ENCODE data around the gene MPLKIP.
"Not testable (repeated sequence)": the region's sequence is repeated elsewhere in the genome, so short reads cannot be mapped to it uniquely, and the experiment has no call there.

The MPLKIP gene

GRCh38 chr7:40167291-40167690 is 32.9 kb upstream of the MPLKIP start:
- POLR2A ChIA-PET = no interaction called here
- no peak overlapping the region for H3K4me3 ChIP-seq (ENCODE audit: control insufficient read depth in 1 of 7, extremely low read depth in 1 of 7, insufficient read depth in 4 of 7, low read depth in 2 of 7, low read length in 6 of 7)
- H3K4me1 ChIP-seq (ENCODE audit: control extremely low read depth in 1 of 4, control insufficient read depth in 4 of 4, insufficient read depth in 4 of 4, low read length in 3 of 4) = no peaks in the 10 kb centered on the region
- CTCF ChIA-PET = no interaction called here
- WGBS (ENCODE audit: insufficient coverage) = 100% methylated on average over 3 of the region's 3 CpGs
- H3K27me3 ChIP-seq (replicated peaks in 2 of 5; ENCODE audit: control insufficient read depth in 4 of 5, insufficient read depth in 5 of 5, low read length in 4 of 5) = no peaks in the 10 kb centered on the region
- no peaks in the 10 kb centered on the region for H3K9me3 ChIP-seq (ENCODE audit: control extremely low read depth in 1 of 5, control insufficient read depth in 4 of 5, insufficient read depth in 2 of 5, low read depth in 1 of 5, low read length in 4 of 5)
- H3K36me3 ChIP-seq (ENCODE audit: control insufficient read depth in 4 of 4, insufficient read depth in 4 of 4, low read length in 3 of 4) = no peaks in the 10 kb centered on the region
- no peak overlapping the region for H3K27ac ChIP-seq (ENCODE audit: insufficient read depth in 1 of 2, low read depth in 1 of 2, low read length in 2 of 2, poor library complexity in 1 of 2, severe bottlenecking in 2 of 2)
- no peak for DNase-seq

GRCh38 chr7:40165216-40165615 is 30.8 kb upstream of the MPLKIP start:
- ChIA-PET POLR2A (no interaction called here), CTCF (no interaction called here)
- Histone ChIP-seq H3K27me3 (replicated peaks in 2 of 5; ENCODE audit: control insufficient read depth in 4 of 5, insufficient read depth in 5 of 5, low read length in 4 of 5) (no peaks in the 10 kb centered on the region), H3K27ac (ENCODE audit: insufficient read depth in 1 of 2, low read depth in 1 of 2, low read length in 2 of 2, poor library complexity in 1 of 2, severe bottlenecking in 2 of 2) (no peak overlapping the region), H3K4me1 (ENCODE audit: control extremely low read depth in 1 of 4, control insufficient read depth in 4 of 4, insufficient read depth in 4 of 4, low read length in 3 of 4) (no peaks in the 10 kb centered on the region), H3K36me3 (ENCODE audit: control insufficient read depth in 4 of 4, insufficient read depth in 4 of 4, low read length in 3 of 4) (no peaks in the 10 kb centered on the region), H3K9me3 (ENCODE audit: control extremely low read depth in 1 of 5, control insufficient read depth in 4 of 5, insufficient read depth in 2 of 5, low read depth in 1 of 5, low read length in 4 of 5) (no peaks in the 10 kb centered on the region), H3K4me3 (ENCODE audit: control insufficient read depth in 1 of 7, extremely low read depth in 1 of 7, insufficient read depth in 4 of 7, low read depth in 2 of 7, low read length in 6 of 7) (no peak overlapping the region)
- 90% methylated on average over 1 of the region's 1 CpG for WGBS (ENCODE audit: insufficient coverage)
- no peak for DNase-seq

- no peaks in the 10 kb centered on the region for H3K9me3 ChIP-seq (ENCODE audit: control extremely low read depth in 1 of 5, control insufficient read depth in 4 of 5, insufficient read depth in 2 of 5, low read depth in 1 of 5, low read length in 4 of 5)
- H3K4me1 ChIP-seq (ENCODE audit: control extremely low read depth in 1 of 4, control insufficient read depth in 4 of 4, insufficient read depth in 4 of 4, low read length in 3 of 4) = no peaks in the 10 kb centered on the region
- no peak overlapping the region for H3K4me3 ChIP-seq (ENCODE audit: control insufficient read depth in 1 of 7, extremely low read depth in 1 of 7, insufficient read depth in 4 of 7, low read depth in 2 of 7, low read length in 6 of 7)
- CTCF ChIA-PET = interaction anchor here (1.2 kb wide), 1 partner anchor 10 kb away, joined by 3 read pairs; no protein-coding TSS in a partner anchor
- WGBS (ENCODE audit: insufficient coverage) = no CpG with 5 or more reads among the region's 2 CpGs
- no peak overlapping the region for H3K27ac ChIP-seq (ENCODE audit: insufficient read depth in 1 of 2, low read depth in 1 of 2, low read length in 2 of 2, poor library complexity in 1 of 2, severe bottlenecking in 2 of 2)
- H3K36me3 ChIP-seq (ENCODE audit: control insufficient read depth in 4 of 4, insufficient read depth in 4 of 4, low read length in 3 of 4) = no peaks in the 10 kb centered on the region
- DNase-seq = no peak
- POLR2A ChIA-PET = no interaction called here
- H3K27me3 ChIP-seq (replicated peaks in 2 of 5; ENCODE audit: control insufficient read depth in 4 of 5, insufficient read depth in 5 of 5, low read length in 4 of 5) = no peaks in the 10 kb centered on the region
These were observed 28.1 kb upstream of the MPLKIP start for GRCh38 chr7:40162516-40162915.

- DNase-seq = no peak
- H3K27ac ChIP-seq (ENCODE audit: insufficient read depth in 1 of 2, low read depth in 1 of 2, low read length in 2 of 2, poor library complexity in 1 of 2, severe bottlenecking in 2 of 2) = no peak overlapping the region
- H3K36me3 ChIP-seq (ENCODE audit: control insufficient read depth in 4 of 4, insufficient read depth in 4 of 4, low read length in 3 of 4) = no peaks in the 10 kb centered on the region
- ChIA-PET POLR2A (interaction anchor here (0.6 kb wide), 1 partner anchor 20 kb away, joined by 3 read pairs; no protein-coding TSS in a partner anchor), CTCF (no interaction called here)
- no peaks in the 10 kb centered on the region for H3K27me3 ChIP-seq (replicated peaks in 2 of 5; ENCODE audit: control insufficient read depth in 4 of 5, insufficient read depth in 5 of 5, low read length in 4 of 5)
- WGBS (ENCODE audit: insufficient coverage) = 94% methylated on average over 3 of the region's 4 CpGs
- no peaks in the 10 kb centered on the region for H3K4me1 ChIP-seq (ENCODE audit: control extremely low read depth in 1 of 4, control insufficient read depth in 4 of 4, insufficient read depth in 4 of 4, low read length in 3 of 4)
- no peak overlapping the region for H3K4me3 ChIP-seq (ENCODE audit: control insufficient read depth in 1 of 7, extremely low read depth in 1 of 7, insufficient read depth in 4 of 7, low read depth in 2 of 7, low read length in 6 of 7)
- no peaks in the 10 kb centered on the region for H3K9me3 ChIP-seq (ENCODE audit: control extremely low read depth in 1 of 5, control insufficient read depth in 4 of 5, insufficient read depth in 2 of 5, low read depth in 1 of 5, low read length in 4 of 5)
These were observed 22.6 kb upstream of the MPLKIP start for GRCh38 chr7:40156988-40157387.

GRCh38 chr7:40151504-40151903 is 17.1 kb upstream of the MPLKIP start:
- no peak overlapping the region for H3K4me3 ChIP-seq (ENCODE audit: control insufficient read depth in 1 of 7, extremely low read depth in 1 of 7, insufficient read depth in 4 of 7, low read depth in 2 of 7, low read length in 6 of 7)
- no peak overlapping the region for H3K27ac ChIP-seq (ENCODE audit: insufficient read depth in 1 of 2, low read depth in 1 of 2, low read length in 2 of 2, poor library complexity in 1 of 2, severe bottlenecking in 2 of 2)
- POLR2A ChIA-PET = interaction anchor here (0.8 kb wide), 1 partner anchor 72 kb away, joined by 3 read pairs; no protein-coding TSS in a partner anchor
- no peaks in the 10 kb centered on the region for H3K27me3 ChIP-seq (replicated peaks in 2 of 5; ENCODE audit: control insufficient read depth in 4 of 5, insufficient read depth in 5 of 5, low read length in 4 of 5)
- no peaks in the 10 kb centered on the region for H3K4me1 ChIP-seq (ENCODE audit: control extremely low read depth in 1 of 4, control insufficient read depth in 4 of 4, insufficient read depth in 4 of 4, low read length in 3 of 4)
- H3K36me3 ChIP-seq (ENCODE audit: control insufficient read depth in 4 of 4, insufficient read depth in 4 of 4, low read length in 3 of 4) = no peaks in the 10 kb centered on the region
- CTCF ChIA-PET = no interaction called here
- H3K9me3 ChIP-seq (ENCODE audit: control extremely low read depth in 1 of 5, control insufficient read depth in 4 of 5, insufficient read depth in 2 of 5, low read depth in 1 of 5, low read length in 4 of 5) = no peaks in the 10 kb centered on the region
- DNase-seq = no peak
- WGBS (ENCODE audit: insufficient coverage) = 100% methylated on average over 1 of the region's 1 CpG

- no peak overlapping the region for H3K4me3 ChIP-seq (ENCODE audit: control insufficient read depth in 1 of 7, extremely low read depth in 1 of 7, insufficient read depth in 4 of 7, low read depth in 2 of 7, low read length in 6 of 7)
- WGBS (ENCODE audit: insufficient coverage) = 100% methylated on average over 2 of the region's 2 CpGs
- POLR2A ChIA-PET = no interaction called here
- no peaks in the 10 kb centered on the region for H3K27me3 ChIP-seq (replicated peaks in 2 of 5; ENCODE audit: control insufficient read depth in 4 of 5, insufficient read depth in 5 of 5, low read length in 4 of 5)
- no peaks in the 10 kb centered on the region for H3K9me3 ChIP-seq (ENCODE audit: control extremely low read depth in 1 of 5, control insufficient read depth in 4 of 5, insufficient read depth in 2 of 5, low read depth in 1 of 5, low read length in 4 of 5)
- H3K36me3 ChIP-seq (ENCODE audit: control insufficient read depth in 4 of 4, insufficient read depth in 4 of 4, low read length in 3 of 4) = no peaks in the 10 kb centered on the region
- H3K4me1 ChIP-seq (ENCODE audit: control extremely low read depth in 1 of 4, control insufficient read depth in 4 of 4, insufficient read depth in 4 of 4, low read length in 3 of 4) = no peaks in the 10 kb centered on the region
- H3K27ac ChIP-seq (ENCODE audit: insufficient read depth in 1 of 2, low read depth in 1 of 2, low read length in 2 of 2, poor library complexity in 1 of 2, severe bottlenecking in 2 of 2) = no peak overlapping the region
- CTCF ChIA-PET = no interaction called here
- DNase-seq = no peak
These were observed 14.2 kb upstream of the MPLKIP start for GRCh38 chr7:40148671-40149070.

GRCh38 chr7:40148247-40148580 is 13.8 kb upstream of the MPLKIP start:
- CTCF ChIA-PET; H3K4me1 ChIP-seq (ENCODE audit: control extremely low read depth in 1 of 4, control insufficient read depth in 4 of 4, insufficient read depth in 4 of 4, low read length in 3 of 4); H3K27ac ChIP-seq (ENCODE audit: insufficient read depth in 1 of 2, low read depth in 1 of 2, low read length in 2 of 2, poor library complexity in 1 of 2, severe bottlenecking in 2 of 2); POLR2A ChIA-PET; H3K27me3 ChIP-seq (replicated peaks in 2 of 5; ENCODE audit: control insufficient read depth in 4 of 5, insufficient read depth in 5 of 5, low read length in 4 of 5); H3K4me3 ChIP-seq (ENCODE audit: control insufficient read depth in 1 of 7, extremely low read depth in 1 of 7, insufficient read depth in 4 of 7, low read depth in 2 of 7, low read length in 6 of 7); DNase-seq; H3K36me3 ChIP-seq (ENCODE audit: control insufficient read depth in 4 of 4, insufficient read depth in 4 of 4, low read length in 3 of 4); H3K9me3 ChIP-seq (ENCODE audit: control extremely low read depth in 1 of 5, control insufficient read depth in 4 of 5, insufficient read depth in 2 of 5, low read depth in 1 of 5, low read length in 4 of 5): not testable (repeated sequence)
- 100% methylated on average over 5 of the region's 7 CpGs for WGBS (ENCODE audit: insufficient coverage)

Data from common myeloid progenitor, CD34-positive (primary cell).